Measurements from ENCODE around the gene BCKDK.

- TF ChIP-seq CTCF (conservative IDR thresholded peaks at IDR 0.05; ENCODE audit: low read length) (no peak), EZH2phosphoT487 (IDR thresholded peaks at IDR 0.05; ENCODE audit: borderline replicate concordance, low read depth, low read length) (no peak)
Observed at GRCh38 chr16:31130336-31130891, 22.2 kb downstream of the BCKDK start.
